ENCODE measurements around the gene MACROH2A1.

DNA sequence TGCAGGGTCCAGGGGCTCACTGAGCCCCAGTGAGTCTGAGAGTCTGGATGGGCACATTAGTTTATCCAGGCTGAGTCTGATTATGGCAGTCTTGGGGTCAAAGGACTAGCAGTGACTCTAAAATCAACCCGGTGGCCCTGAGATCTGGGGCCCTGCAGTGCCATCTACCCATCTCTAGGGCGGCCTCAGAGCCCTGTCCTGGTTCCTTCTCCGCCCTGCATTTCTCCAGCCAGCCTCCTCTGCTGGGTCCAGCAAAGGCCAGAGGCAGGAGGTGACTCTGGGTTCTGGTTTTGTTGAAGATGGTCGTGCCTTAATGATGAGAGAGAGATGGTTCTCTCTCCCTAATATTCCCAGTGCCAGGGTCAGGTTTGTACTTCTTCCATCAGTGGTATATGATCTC, 33.1 kb upstream of the MACROH2A1 start:
- TF ChIP-seq, protein P1, sequence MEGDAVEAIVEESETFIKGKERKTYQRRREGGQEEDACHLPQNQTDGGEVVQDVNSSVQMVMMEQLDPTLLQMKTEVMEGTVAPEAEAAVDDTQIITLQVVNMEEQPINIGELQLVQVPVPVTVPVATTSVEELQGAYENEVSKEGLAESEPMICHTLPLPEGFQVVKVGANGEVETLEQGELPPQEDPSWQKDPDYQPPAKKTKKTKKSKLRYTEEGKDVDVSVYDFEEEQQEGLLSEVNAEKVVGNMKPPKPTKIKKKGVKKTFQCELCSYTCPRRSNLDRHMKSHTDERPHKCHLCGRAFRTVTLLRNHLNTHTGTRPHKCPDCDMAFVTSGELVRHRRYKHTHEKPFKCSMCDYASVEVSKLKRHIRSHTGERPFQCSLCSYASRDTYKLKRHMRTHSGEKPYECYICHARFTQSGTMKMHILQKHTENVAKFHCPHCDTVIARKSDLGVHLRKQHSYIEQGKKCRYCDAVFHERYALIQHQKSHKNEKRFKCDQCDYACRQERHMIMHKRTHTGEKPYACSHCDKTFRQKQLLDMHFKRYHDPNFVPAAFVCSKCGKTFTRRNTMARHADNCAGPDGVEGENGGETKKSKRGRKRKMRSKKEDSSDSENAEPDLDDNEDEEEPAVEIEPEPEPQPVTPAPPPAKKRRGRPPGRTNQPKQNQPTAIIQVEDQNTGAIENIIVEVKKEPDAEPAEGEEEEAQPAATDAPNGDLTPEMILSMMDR (conservative IDR thresholded peaks at IDR 0.05 in 1 of 2, IDR thresholded peaks at IDR 0.05 in 1 of 2; ENCODE audit: low read depth in 1 of 2, low read length in 2 of 2) = no peak
- no peak for TF ChIP-seq EZH2 (IDR thresholded peaks at IDR 0.05; ENCODE audit: low read length, missing control alignments)
